ENCODE measurements around the gene ZDHHC6.

ZDHHC6 gene, protein sequence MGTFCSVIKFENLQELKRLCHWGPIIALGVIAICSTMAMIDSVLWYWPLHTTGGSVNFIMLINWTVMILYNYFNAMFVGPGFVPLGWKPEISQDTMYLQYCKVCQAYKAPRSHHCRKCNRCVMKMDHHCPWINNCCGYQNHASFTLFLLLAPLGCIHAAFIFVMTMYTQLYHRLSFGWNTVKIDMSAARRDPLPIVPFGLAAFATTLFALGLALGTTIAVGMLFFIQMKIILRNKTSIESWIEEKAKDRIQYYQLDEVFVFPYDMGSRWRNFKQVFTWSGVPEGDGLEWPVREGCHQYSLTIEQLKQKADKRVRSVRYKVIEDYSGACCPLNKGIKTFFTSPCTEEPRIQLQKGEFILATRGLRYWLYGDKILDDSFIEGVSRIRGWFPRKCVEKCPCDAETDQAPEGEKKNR

DNA sequence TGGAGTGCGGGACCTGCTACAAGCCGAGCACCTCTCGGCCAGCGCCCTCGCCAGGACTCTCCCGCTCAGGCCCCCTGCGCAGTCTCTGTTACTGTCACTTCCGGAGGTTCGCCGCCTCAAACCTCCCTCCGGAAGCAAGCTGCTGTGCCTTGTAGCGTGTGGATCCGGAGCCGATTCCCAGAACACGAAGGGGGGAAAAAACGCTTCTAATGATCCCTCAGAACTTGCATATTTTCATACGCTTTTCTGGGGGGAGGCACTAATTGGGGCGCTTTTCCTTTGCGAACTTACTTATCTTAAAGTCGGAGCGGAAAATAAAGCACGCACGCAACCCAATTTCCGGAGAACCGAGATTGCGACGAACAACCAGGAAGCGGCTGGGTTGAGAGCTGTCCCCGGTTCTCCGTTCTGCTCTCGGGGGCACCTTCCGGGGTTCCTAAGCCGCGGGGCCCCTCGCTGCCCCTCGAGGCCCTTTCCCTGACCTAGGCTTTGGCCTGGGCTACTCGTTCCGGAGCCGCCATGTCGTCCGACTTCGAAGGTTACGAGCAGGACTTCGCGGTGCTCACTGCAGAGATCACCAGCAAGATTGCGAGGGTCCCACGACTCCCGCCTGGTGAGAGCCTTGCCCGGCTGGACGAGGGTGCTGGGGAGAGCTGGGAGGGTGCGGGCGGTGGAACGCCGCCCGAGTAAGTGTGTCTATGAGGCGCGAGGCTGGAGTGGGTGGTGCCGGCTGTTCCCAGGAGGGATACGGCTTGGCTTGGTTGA lies at the start of gene ZDHHC6, which contains the start of gene VTI1A:
Gene ZDHHC6 (minus strand): TSS at position 60 of the 765 bp plus-strand sequence. CDS start 1,478 bp downstream, outside the sequence.
Gene VTI1A (plus strand): TSS at position 361 of the 765 bp plus-strand sequence. CDS start 159 bp downstream, at position 520.
- Histone ChIP-seq H3K27me3 (ENCODE audit: low read depth, low read length) (no peaks in the 10 kb centered on the region), H3K4me1 (ENCODE audit: control insufficient read depth in 1 of 2, insufficient read depth in 2 of 2, low read length in 2 of 2) (peaks cover 11 to 28% of the 10 kb centered on the region in 2 donors), H3K9me3 (ENCODE audit: control insufficient read depth in 1 of 2, low read length in 2 of 2) (no peaks in the 10 kb centered on the region), H3K4me3 (ENCODE audit: low read depth in 1 of 2, low read length in 2 of 2) (peak within 1 kb of the TSS; percentile 99), H3K27ac (ENCODE audit: low read length) (peak within 1 kb of the TSS; percentile 96), H3K36me3 (ENCODE audit: control insufficient read depth in 1 of 2, insufficient read depth in 2 of 2, low read length in 2 of 2) (peaks cover 11 to 16% of the 10 kb centered on the region in 2 donors)

DNA sequence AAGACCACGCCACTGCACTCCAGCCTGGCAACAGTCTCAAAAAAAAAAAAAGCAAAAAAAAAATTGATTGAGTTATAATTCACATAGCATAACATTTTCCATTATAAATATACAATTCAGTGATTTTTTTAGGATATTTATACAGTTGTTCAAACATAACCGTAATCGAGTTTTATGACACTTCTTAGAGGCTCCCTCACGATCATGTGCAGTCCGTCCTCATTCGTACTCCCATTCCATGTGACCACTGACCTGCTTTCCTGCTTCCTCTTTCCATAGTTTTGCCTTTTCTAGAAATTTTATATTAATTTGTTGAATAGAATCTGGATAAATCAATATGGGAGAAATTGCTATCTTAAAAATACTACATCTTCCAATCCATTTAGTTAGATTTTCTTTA lies 46.0 kb upstream of the ZDHHC6 start:
- Histone ChIP-seq H3K4me3 (ENCODE audit: low read depth in 1 of 2, low read length in 2 of 2) (no peak overlapping the region), H3K27ac (ENCODE audit: low read length) (no peak overlapping the region), H3K36me3 (ENCODE audit: control insufficient read depth in 1 of 2, insufficient read depth in 2 of 2, low read length in 2 of 2) (no peaks in the 10 kb centered on the region), H3K9me3 (ENCODE audit: control insufficient read depth in 1 of 2, low read length in 2 of 2) (no peaks in the 10 kb centered on the region), H3K27me3 (ENCODE audit: low read depth, low read length) (no peaks in the 10 kb centered on the region), H3K4me1 (ENCODE audit: control insufficient read depth in 1 of 2, insufficient read depth in 2 of 2, low read length in 2 of 2) (no peaks in the 10 kb centered on the region)

DNA sequence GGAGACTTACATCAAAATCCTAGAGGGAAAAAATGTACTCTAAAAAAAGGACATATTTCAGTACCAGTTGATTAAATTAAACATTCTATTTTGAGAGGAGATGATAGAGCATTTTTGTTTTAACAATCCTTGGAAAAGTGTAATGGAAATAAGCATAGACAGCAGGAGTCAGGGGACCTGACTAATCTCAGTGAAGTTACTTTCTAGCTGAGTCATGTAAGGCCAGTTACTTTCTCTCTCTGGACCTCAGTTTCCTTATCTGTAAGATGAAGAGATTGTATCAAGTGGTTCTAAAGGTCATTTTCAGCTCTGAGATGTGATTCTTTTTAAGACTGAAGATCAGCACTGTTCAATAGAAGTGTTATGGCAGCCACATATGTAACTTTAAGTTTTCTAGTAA lies 44.4 kb upstream of the ZDHHC6 start:
- Histone ChIP-seq H3K4me3 (ENCODE audit: low read depth in 1 of 2, low read length in 2 of 2) (no peak overlapping the region), H3K9me3 (ENCODE audit: control insufficient read depth in 1 of 2, low read length in 2 of 2) (no peaks in the 10 kb centered on the region), H3K36me3 (ENCODE audit: control insufficient read depth in 1 of 2, insufficient read depth in 2 of 2, low read length in 2 of 2) (no peaks in the 10 kb centered on the region), H3K27ac (ENCODE audit: low read length) (no peak overlapping the region), H3K4me1 (ENCODE audit: control insufficient read depth in 1 of 2, insufficient read depth in 2 of 2, low read length in 2 of 2) (no peaks in the 10 kb centered on the region), H3K27me3 (ENCODE audit: low read depth, low read length) (no peaks in the 10 kb centered on the region)

DNA sequence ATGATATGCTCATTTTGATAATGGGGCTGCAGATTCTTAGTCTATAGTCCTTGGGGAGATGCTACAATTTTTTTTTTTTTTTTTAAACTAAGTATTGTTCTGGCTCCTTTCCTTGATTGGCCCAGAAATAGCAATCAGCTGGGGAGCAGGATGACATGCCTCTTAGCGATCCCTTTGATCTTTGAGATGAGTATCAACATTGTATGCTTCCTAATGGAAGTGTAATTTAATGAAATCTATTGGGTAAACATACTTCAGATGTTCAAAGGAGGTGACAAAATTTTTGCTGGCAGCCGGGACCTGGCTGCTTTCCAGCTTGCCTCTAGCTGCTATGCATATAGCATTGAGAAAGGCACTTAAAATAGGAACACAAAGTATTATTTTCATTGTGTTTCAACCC lies 43.8 kb upstream of the ZDHHC6 start:
- Histone ChIP-seq H3K27me3 (ENCODE audit: low read depth, low read length) (no peaks in the 10 kb centered on the region), H3K4me3 (ENCODE audit: low read depth in 1 of 2, low read length in 2 of 2) (no peak overlapping the region), H3K27ac (ENCODE audit: low read length) (no peak overlapping the region), H3K9me3 (ENCODE audit: control insufficient read depth in 1 of 2, low read length in 2 of 2) (no peaks in the 10 kb centered on the region), H3K4me1 (ENCODE audit: control insufficient read depth in 1 of 2, insufficient read depth in 2 of 2, low read length in 2 of 2) (no peaks in the 10 kb centered on the region), H3K36me3 (ENCODE audit: control insufficient read depth in 1 of 2, insufficient read depth in 2 of 2, low read length in 2 of 2) (no peaks in the 10 kb centered on the region)

DNA sequence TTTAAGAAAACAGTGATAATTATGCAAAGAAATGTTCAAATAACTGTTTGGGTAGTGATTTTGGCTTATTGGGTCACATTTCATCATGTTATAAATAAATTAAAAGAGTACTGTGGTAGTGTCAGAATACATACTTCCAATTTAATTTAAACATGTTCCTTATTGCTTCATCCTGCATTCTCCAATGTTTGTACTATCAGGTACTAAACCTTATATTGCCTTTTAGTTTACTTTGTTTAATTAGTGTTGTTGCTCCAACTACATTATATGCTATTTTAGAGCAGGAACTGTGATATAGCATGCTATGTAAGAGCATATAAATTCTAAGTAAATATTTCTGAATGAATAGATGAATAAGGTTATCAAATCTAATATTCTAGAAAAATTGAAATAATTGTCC lies 41.2 kb upstream of the ZDHHC6 start:
- Histone ChIP-seq H3K9me3 (ENCODE audit: control insufficient read depth in 1 of 2, low read length in 2 of 2) (no peaks in the 10 kb centered on the region), H3K4me1 (ENCODE audit: control insufficient read depth in 1 of 2, insufficient read depth in 2 of 2, low read length in 2 of 2) (no peaks in the 10 kb centered on the region), H3K36me3 (ENCODE audit: control insufficient read depth in 1 of 2, insufficient read depth in 2 of 2, low read length in 2 of 2) (no peaks in the 10 kb centered on the region), H3K27me3 (ENCODE audit: low read depth, low read length) (no peaks in the 10 kb centered on the region), H3K27ac (ENCODE audit: low read length) (no peak overlapping the region), H3K4me3 (ENCODE audit: low read depth in 1 of 2, low read length in 2 of 2) (no peak overlapping the region)

DNA sequence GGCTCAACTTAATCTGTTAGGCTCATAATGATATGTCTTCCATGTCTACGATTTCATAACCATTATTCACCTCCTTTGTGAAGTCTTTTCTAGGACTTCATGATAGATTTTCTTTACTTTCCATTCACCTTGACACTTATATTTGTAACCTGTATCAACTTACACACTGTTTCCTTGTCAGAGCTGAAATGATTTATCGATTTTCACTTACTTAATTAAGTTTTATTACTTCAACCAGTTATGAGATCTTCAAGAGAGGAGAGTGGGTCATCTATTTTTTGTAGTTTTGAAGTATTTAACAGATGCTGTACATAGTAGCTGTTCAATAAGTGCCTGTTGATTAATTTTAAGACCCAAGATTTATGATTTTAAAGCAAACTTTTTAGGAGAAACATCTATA lies 37.7 kb upstream of the ZDHHC6 start:
- H3K4me1 ChIP-seq (ENCODE audit: control insufficient read depth in 1 of 2, insufficient read depth in 2 of 2, low read length in 2 of 2), result no peaks in the 10 kb centered on the region
- no peaks in the 10 kb centered on the region for H3K9me3 ChIP-seq (ENCODE audit: control insufficient read depth in 1 of 2, low read length in 2 of 2)
- no peaks in the 10 kb centered on the region for H3K36me3 ChIP-seq (ENCODE audit: control insufficient read depth in 1 of 2, insufficient read depth in 2 of 2, low read length in 2 of 2)
- no peak overlapping the region for H3K4me3 ChIP-seq (ENCODE audit: low read depth in 1 of 2, low read length in 2 of 2)
- no peak overlapping the region for H3K27ac ChIP-seq (ENCODE audit: low read length)
- no peaks in the 10 kb centered on the region for H3K27me3 ChIP-seq (ENCODE audit: low read depth, low read length)

DNA sequence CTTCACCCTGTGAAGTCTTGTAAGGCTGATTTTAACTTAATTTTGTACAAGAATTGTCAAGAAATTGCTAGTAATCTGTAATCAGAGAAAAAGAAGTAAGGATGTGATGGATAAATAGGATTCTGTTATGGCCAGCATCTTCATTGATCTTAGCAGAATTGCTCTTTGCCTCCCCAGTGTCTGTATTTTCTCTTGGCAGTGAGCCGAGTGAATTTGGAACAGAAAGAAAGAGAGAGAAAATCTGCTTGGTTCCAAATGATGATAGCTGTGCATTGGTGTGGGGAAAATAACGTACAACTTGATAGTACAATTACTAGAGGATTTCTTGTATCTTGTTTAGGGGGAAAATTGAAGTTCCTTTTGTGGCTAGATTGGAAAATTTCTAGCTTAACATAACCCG lies 34.9 kb upstream of the ZDHHC6 start:
- Histone ChIP-seq H3K27ac (ENCODE audit: low read length) (no peak overlapping the region), H3K4me1 (ENCODE audit: control insufficient read depth in 1 of 2, insufficient read depth in 2 of 2, low read length in 2 of 2) (no peaks in the 10 kb centered on the region), H3K27me3 (ENCODE audit: low read depth, low read length) (no peaks in the 10 kb centered on the region), H3K4me3 (ENCODE audit: low read depth in 1 of 2, low read length in 2 of 2) (no peak overlapping the region), H3K9me3 (ENCODE audit: control insufficient read depth in 1 of 2, low read length in 2 of 2) (no peaks in the 10 kb centered on the region), H3K36me3 (ENCODE audit: control insufficient read depth in 1 of 2, insufficient read depth in 2 of 2, low read length in 2 of 2) (no peaks in the 10 kb centered on the region)

DNA sequence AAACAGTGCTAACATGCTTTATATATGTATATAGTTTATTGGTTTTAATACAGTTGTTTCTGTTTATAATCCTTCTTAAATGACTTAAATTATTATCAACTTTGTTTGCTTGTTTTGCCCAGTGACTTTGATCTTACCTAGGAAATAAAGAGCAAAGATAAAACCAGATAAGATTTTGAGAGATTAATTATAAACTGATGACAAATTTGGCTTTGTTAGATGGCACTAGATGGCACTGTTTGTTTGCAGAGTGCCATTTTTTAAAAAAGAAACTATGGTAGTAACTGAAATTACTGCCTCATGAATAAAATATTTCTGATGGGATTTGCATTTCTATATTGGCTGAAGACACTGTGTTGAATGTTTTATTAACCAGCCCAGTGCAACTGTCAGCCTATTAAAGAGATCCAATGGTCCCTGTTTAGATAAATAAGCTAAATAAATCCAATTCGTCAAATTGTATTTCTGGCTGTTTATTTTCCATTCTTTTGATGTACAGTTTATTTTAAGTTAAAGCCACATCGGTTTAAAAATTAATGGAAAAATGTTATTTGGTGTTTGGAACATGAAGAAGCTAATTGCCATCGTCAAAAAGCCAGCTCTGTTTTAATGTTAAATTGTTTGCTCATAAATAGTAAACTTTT lies 29.0 kb upstream of the ZDHHC6 start:
- no peaks in the 10 kb centered on the region for H3K36me3 ChIP-seq (ENCODE audit: control insufficient read depth in 1 of 2, insufficient read depth in 2 of 2, low read length in 2 of 2)
- no peaks in the 10 kb centered on the region for H3K4me1 ChIP-seq (ENCODE audit: control insufficient read depth in 1 of 2, insufficient read depth in 2 of 2, low read length in 2 of 2)
- H3K27me3 ChIP-seq (ENCODE audit: low read depth, low read length), result no peaks in the 10 kb centered on the region
- no peaks in the 10 kb centered on the region for H3K9me3 ChIP-seq (ENCODE audit: control insufficient read depth in 1 of 2, low read length in 2 of 2)
- no peak overlapping the region for H3K4me3 ChIP-seq (ENCODE audit: low read depth in 1 of 2, low read length in 2 of 2)
- no peak overlapping the region for H3K27ac ChIP-seq (ENCODE audit: low read length)

DNA sequence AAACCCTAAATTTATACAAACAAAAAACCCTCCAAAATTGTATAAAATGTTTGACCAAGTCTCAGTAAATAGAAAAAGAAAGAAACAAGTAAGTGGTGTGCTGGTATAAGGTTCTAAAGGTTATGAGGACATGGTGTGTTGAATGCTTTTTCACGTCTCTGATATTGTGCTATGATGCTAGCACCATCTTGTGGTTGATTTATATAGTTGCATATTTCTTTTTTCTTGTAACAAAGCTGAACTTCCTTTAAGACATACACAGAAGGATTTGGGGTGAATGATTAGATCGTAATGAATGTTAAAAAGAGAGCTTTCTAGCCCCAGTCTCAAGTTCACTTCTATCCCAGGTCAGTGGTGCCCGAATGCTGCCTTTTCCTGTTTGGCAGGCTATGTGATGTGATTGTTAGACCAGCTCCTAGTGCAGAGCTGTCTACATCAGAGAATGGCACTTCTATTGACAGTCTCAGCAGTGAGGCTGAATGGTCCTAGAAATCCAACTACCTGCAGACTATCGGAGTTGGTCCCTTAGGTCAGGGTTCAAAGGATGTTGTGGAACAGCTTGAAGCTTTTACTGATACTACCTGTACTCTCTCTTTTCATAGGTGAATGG lies 25.3 kb upstream of the ZDHHC6 start:
- H3K4me1 ChIP-seq (ENCODE audit: control insufficient read depth in 1 of 2, insufficient read depth in 2 of 2, low read length in 2 of 2), result no peaks in the 10 kb centered on the region
- no peak overlapping the region for H3K27ac ChIP-seq (ENCODE audit: low read length)
- peaks cover 3 to 7% of the 10 kb centered on the region in 2 donors for H3K36me3 ChIP-seq (ENCODE audit: control insufficient read depth in 1 of 2, insufficient read depth in 2 of 2, low read length in 2 of 2)
- no peak overlapping the region for H3K4me3 ChIP-seq (ENCODE audit: low read depth in 1 of 2, low read length in 2 of 2)
- no peaks in the 10 kb centered on the region for H3K27me3 ChIP-seq (ENCODE audit: low read depth, low read length)
- H3K9me3 ChIP-seq (ENCODE audit: control insufficient read depth in 1 of 2, low read length in 2 of 2), result no peaks in the 10 kb centered on the region

DNA sequence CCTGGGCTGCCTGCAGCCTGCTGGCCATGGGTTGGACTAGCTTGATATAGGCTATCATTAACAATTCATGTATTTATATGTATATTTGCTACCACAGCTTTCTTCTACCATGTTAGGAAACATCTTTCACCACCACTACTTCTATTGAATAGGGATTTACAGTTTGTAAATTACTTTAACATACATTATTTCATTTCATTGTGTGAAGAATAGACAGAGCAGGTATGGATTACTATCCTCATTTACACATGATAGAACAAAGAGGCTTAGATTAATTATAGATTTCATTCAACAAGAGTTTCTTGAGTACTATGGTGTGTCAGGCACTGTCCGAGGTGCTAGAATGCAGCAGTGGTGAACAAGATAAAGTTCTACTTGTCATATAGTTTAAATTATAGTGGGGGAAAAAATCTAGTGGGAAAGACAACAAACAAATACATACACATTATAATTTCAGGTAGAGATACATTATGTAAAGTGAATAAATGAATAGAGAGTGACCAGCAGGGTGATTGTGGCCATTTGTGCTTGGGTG lies 20.9 kb upstream of the ZDHHC6 start:
- Histone ChIP-seq H3K4me3 (ENCODE audit: low read depth in 1 of 2, low read length in 2 of 2) (no peak overlapping the region), H3K27ac (ENCODE audit: low read length) (no peak overlapping the region), H3K27me3 (ENCODE audit: low read depth, low read length) (no peaks in the 10 kb centered on the region), H3K9me3 (ENCODE audit: control insufficient read depth in 1 of 2, low read length in 2 of 2) (no peaks in the 10 kb centered on the region), H3K36me3 (ENCODE audit: control insufficient read depth in 1 of 2, insufficient read depth in 2 of 2, low read length in 2 of 2) (peaks cover 18 to 21% of the 10 kb centered on the region in 2 donors), H3K4me1 (ENCODE audit: control insufficient read depth in 1 of 2, insufficient read depth in 2 of 2, low read length in 2 of 2) (no peaks in the 10 kb centered on the region)

DNA sequence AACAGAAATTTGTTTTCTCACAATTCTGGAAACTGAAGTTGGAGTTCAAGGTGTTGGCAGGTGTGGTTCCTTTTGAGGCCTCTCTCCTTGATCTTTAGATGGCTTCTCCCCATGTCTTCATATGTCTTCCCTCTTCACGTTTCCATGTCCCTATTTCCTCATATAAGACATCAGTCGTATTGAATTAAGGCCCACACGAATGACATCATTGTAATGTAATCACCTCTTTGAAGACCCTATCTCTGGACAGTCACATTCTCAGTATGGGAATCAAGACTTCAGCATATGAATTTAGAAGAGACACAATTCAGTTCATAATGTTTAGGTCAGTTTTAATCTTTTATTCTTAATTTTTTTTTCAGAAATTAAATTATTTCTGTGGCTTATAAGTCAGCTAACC lies 20.1 kb upstream of the ZDHHC6 start:
- Histone ChIP-seq H3K9me3 (ENCODE audit: control insufficient read depth in 1 of 2, low read length in 2 of 2) (no peaks in the 10 kb centered on the region), H3K27me3 (ENCODE audit: low read depth, low read length) (no peaks in the 10 kb centered on the region), H3K4me1 (ENCODE audit: control insufficient read depth in 1 of 2, insufficient read depth in 2 of 2, low read length in 2 of 2) (no peaks in the 10 kb centered on the region), H3K36me3 (ENCODE audit: control insufficient read depth in 1 of 2, insufficient read depth in 2 of 2, low read length in 2 of 2) (peaks cover 18 to 21% of the 10 kb centered on the region in 2 donors), H3K27ac (ENCODE audit: low read length) (no peak overlapping the region), H3K4me3 (ENCODE audit: low read depth in 1 of 2, low read length in 2 of 2) (no peak overlapping the region)
